Activated naive CD8-positive, alpha-beta T cell treated with anti-CD3 and anti-CD28 coated beads, Interleukin-2, amount 50 U/mL, for 24 hours (primary cell): ENCODE results near the gene LIME1.
"Not testable (repeated sequence)": the region's sequence is repeated elsewhere in the genome, so short reads cannot be mapped to it uniquely, and the experiment has no call there.

Source experiments
- ATAC-seq: fragments of 150-1000 bp; cut with Tn5 transposase; one replicate; pipeline ENCODE4 v1.10.0; 2021
- DNase-seq: peaks from one replicate; pipeline ENCODE4 v3.0.0; 2021
- H3K27ac Mint-ChIP-seq: one replicate; pipeline ENCODE4 v1.8.0; 2021; ENCODE audit warnings: mild to moderate bottlenecking, mixed read lengths
- H3K27me3 Mint-ChIP-seq: one replicate; pipeline ENCODE4 v1.8.0; 2021; ENCODE audit warnings: mixed read lengths
- H3K36me3 Mint-ChIP-seq: one replicate; pipeline ENCODE4 v1.8.0; 2021; ENCODE audit warnings: low read depth, mixed read lengths
- H3K4me1 Mint-ChIP-seq: one replicate; pipeline ENCODE4 v1.8.0; 2021; ENCODE audit warnings: mixed read lengths
- H3K4me3 Mint-ChIP-seq: one replicate; pipeline ENCODE4 v1.8.0; 2021; ENCODE audit warnings: mild to moderate bottlenecking, moderate library complexity, mixed read lengths
- H3K9me3 Mint-ChIP-seq: one replicate; pipeline ENCODE4 v1.8.0; 2021; ENCODE audit warnings: mixed read lengths

LIME1 gene

GRCh38 chr20:63714858-63715257 is 21.6 kb upstream of the LIME1 start:
- peaks cover 48% of the 10 kb centered on the region for H3K4me1 Mint-ChIP-seq
- no peaks in the 10 kb centered on the region for H3K27me3 Mint-ChIP-seq
- DNase-seq (no peak), ATAC-seq (no peak)
- H3K27ac Mint-ChIP-seq = no peak overlapping the region
- H3K9me3 Mint-ChIP-seq = peaks cover 11% of the 10 kb centered on the region
- H3K36me3 Mint-ChIP-seq = peaks cover 67% of the 10 kb centered on the region
- H3K4me3 Mint-ChIP-seq = no peak overlapping the region

GRCh38 chr20:63718996-63719395 is 17.5 kb upstream of the LIME1 start:
- no peak for ATAC-seq
- peak overlapping the region; percentile 6 for H3K27ac Mint-ChIP-seq
- H3K36me3 Mint-ChIP-seq = peaks cover 59% of the 10 kb centered on the region

DNA sequence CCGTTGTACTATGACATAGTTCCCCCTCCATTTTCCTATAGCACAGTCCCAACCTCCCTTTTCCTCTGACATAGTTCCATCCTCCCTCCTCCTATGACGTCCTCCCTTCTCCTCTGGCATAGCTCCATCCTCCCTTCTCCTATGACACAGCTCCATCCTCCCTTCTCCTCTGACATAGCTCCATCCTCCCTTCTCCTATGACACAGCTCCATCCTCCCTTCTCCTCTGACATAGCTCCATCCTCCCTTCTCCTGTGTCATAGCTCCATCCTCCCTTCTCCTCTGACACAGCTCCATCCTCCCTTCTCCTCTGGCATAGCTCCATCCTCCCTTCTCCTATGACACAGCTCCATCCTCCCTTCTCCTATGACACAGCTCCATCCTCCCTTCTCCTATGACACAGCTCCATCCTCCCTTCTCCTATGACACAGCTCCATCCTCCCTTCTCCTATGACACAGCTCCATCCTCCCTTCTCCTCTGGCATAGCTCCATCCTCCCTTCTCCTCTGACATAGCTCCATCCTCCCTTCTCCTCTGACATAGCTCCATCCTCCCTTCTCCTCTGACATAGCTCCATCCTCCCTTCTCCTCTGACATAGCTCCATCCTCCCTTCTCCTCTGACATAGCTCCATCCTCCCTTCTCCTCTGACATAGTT is 13.4 kb upstream of the LIME1 start:
- H3K27me3 Mint-ChIP-seq, DNase-seq, H3K27ac Mint-ChIP-seq, ATAC-seq, H3K4me3 Mint-ChIP-seq: not testable (repeated sequence)
- Mint-ChIP-seq H3K4me1 (peaks cover 27% of the 10 kb centered on the region), H3K36me3 (peaks cover 53% of the 10 kb centered on the region), H3K9me3 (peaks cover 15% of the 10 kb centered on the region)

More at GRCh38 chr20:63718996-63719395, 17.5 kb upstream of the LIME1 start:
- Mint-ChIP-seq H3K4me3 (no peak overlapping the region), H3K27me3 (no peaks in the 10 kb centered on the region), H3K9me3 (peaks cover 11% of the 10 kb centered on the region), H3K4me1 (peaks cover 34% of the 10 kb centered on the region)
- DNase-seq = no peak

DNA sequence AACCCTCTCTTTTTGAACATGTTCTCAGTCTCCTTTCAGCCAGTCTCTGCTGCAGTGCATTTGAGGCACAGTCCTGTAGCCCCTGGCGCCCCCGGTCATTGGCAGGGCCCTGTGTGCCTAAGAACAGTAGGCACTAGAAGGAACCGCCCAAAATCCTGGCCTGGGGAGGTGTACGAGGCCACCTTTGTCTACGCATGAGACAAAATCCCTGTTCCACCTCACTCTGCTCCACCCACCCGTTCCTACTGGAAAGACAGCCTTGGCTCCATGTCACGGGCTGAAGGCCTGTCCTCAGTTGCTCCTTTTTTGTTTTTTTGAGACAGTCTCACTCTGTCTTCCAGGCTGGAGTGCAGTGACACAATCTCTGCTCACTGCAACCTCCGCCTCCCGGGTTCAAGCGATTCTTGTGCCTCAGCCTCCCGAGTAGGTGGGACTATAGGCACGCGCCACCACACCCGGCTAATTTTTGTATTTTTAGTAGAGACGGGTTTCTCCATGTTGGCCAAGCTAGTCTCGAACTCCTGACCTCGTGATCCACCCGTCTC is 6.2 kb upstream of the LIME1 start:
- not testable (repeated sequence) for ATAC-seq, H3K4me3 Mint-ChIP-seq, H3K9me3 Mint-ChIP-seq, H3K27ac Mint-ChIP-seq, H3K27me3 Mint-ChIP-seq, DNase-seq
- Mint-ChIP-seq H3K36me3 (peaks cover 28% of the 10 kb centered on the region), H3K4me1 (peaks cover 11% of the 10 kb centered on the region)

GRCh38 chr20:63731410-63731809 is 5.1 kb upstream of the LIME1 start:
- no peak for ATAC-seq
- H3K4me3 Mint-ChIP-seq = no peak overlapping the region
- no peak for DNase-seq
- H3K27ac Mint-ChIP-seq = no peak overlapping the region
- no peaks in the 10 kb centered on the region for H3K27me3 Mint-ChIP-seq
- peaks cover 21% of the 10 kb centered on the region for H3K36me3 Mint-ChIP-seq
- H3K9me3 Mint-ChIP-seq = no peaks in the 10 kb centered on the region
- H3K4me1 Mint-ChIP-seq = peaks cover 17% of the 10 kb centered on the region

DNA sequence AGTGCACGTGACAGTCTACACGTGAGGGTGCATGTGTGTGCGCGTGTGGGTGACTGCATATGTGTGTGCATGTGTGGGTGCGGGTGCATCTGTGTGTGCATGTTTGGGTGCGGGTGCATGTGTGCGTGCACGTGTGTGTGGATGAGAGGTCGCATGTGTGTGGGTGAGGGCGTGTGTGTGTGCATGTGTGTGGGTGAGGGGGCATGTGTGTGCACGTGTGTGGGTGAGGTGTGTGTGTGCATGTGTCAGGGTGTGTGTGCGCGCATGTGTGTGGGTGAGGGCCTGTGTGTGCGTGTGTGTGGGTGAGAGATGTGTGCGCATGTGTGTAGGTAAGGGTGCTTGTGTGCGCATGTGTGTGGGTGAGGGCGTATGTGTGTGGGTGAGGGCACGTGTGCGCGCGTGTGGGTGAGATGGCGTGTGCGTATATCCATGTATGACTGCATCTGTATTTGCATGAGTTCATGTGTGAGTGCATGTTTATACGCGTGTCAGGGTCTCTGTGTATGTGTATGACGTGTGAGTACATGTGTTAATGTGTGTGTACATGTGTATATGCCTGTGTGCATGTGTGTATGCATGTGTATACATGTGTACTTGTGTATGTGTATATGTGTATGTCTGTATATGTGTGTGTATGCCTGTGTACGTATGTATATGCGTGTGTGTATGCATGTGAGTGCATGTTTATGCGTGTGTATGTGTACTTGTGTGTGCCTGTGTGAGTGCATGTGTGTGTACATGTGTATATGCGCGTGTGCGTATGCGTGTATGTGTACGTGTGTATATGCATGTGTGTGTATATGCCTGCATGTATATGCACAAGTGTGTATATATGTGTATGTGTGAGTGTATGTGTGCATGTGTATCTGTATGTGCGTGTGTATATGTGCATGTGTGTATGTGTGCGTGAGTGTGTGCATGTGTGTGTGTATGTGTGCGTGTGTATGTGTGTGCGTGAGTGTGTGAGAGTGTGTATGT is 4.1 kb upstream of the LIME1 start:
- ATAC-seq (no peak), DNase-seq (no peak)
- peaks cover 17% of the 10 kb centered on the region for H3K4me1 Mint-ChIP-seq
- no peaks in the 10 kb centered on the region for H3K9me3 Mint-ChIP-seq
- H3K4me3 Mint-ChIP-seq = no peak overlapping the region
- no peaks in the 10 kb centered on the region for H3K27me3 Mint-ChIP-seq
- H3K27ac Mint-ChIP-seq = no peak overlapping the region
- H3K36me3 Mint-ChIP-seq = peaks cover 14% of the 10 kb centered on the region

GRCh38 chr20:63733117-63733516 is 3.3 kb upstream of the LIME1 start:
- ATAC-seq (no peak), DNase-seq (no peak)
- Mint-ChIP-seq H3K9me3 (no peaks in the 10 kb centered on the region), H3K36me3 (peaks cover 10% of the 10 kb centered on the region), H3K4me3 (no peak overlapping the region), H3K4me1 (peaks cover 17% of the 10 kb centered on the region), H3K27ac (no peak overlapping the region), H3K27me3 (no peaks in the 10 kb centered on the region)

DNA sequence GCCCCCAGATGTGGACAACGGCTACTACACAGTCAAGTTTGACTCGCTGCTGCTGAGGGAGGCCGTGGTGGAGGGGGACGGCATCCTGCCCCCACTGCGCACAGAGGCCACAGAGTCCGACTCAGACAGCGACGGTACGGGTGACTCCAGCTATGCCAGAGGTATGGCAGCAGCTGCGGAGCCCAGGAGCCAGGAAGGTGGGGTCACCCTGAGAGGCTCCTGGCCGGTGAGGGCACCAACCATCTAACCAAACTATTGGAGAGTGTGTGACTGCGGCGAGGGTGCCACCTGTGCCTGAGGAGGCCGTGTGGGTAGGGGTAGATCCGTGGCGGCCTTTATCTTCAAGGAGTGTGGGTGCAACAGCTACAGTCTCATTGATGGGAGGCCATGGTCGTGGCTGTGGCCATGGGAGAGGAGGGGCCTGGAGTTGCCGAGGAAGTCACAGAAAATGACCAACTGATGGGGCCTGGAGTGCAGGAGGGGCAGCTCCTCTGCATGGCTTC is 2.8 kb upstream of the LIME1 start:
- DNase-seq = no peak
- H3K4me1 Mint-ChIP-seq = peaks cover 17% of the 10 kb centered on the region
- no peak overlapping the region for H3K27ac Mint-ChIP-seq
- no peak for ATAC-seq
- H3K36me3 Mint-ChIP-seq = peaks cover 6% of the 10 kb centered on the region
- H3K27me3 Mint-ChIP-seq = no peaks in the 10 kb centered on the region
- H3K9me3 Mint-ChIP-seq = no peaks in the 10 kb centered on the region
- H3K4me3 Mint-ChIP-seq = no peak overlapping the region

GRCh38 chr20:63734111-63734945 is 2.1 kb upstream of the LIME1 start:
- Mint-ChIP-seq H3K27me3 (no peaks in the 10 kb centered on the region), H3K9me3 (no peaks in the 10 kb centered on the region), H3K4me1 (peaks cover 17% of the 10 kb centered on the region), H3K27ac (no peak overlapping the region), H3K36me3 (peaks cover 4% of the 10 kb centered on the region), H3K4me3 (no peak overlapping the region)
- no peak for ATAC-seq
- no peak for DNase-seq

- H3K4me1 Mint-ChIP-seq = peaks cover 17% of the 10 kb centered on the region
- no peak for ATAC-seq
- H3K9me3 Mint-ChIP-seq = no peaks in the 10 kb centered on the region
- no peak overlapping the region for H3K27ac Mint-ChIP-seq
- H3K36me3 Mint-ChIP-seq = peaks cover 2% of the 10 kb centered on the region
- no peaks in the 10 kb centered on the region for H3K27me3 Mint-ChIP-seq
- H3K4me3 Mint-ChIP-seq = no peak overlapping the region
- DNase-seq = no peak
Measured at GRCh38 chr20:63734946-63735858, 1.3 kb upstream of the LIME1 start.

DNA sequence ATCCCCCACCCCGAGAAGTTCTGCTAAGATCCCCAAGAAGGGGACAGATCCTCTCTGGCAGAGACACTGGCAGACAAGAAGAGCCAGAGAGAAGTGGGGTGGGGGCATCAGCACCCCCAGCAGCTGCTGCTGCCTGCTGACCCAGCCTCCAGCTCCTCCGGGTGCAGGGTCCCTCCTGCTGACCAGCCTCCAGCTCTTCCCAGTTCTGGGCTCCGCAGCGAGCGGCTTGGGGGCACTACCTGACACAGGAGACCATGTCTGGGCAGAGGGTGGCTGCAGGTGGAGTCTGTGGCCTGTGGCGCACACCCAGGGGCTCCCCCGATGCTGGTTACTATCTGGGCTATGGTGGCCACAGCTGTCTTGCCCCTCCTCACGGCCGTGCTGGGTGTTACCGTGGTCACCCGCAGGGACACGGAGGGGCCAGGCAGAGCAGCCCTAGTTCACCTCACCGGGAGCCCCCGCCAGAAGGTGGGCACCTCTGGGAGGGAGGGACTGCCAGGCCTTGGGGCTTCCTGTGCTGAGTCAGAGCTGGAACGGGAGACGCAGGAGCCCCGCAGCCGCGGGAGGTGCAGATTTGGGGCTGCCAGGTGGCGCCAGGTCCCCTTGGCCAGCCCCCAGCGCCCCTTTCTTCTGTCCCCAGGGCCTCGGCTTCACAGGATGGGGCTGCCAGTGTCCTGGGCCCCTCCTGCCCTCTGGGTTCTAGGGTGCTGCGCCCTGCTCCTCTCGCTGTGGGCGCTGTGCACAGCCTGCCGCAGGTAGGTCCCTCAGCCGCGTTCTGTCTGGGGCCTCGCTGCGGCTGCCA is 630 bp downstream of the LIME1 start:
- Mint-ChIP-seq H3K27me3 (no peaks in the 10 kb centered on the region), H3K36me3 (no peaks in the 10 kb centered on the region), H3K4me1 (peaks cover 17% of the 10 kb centered on the region), H3K9me3 (no peaks in the 10 kb centered on the region), H3K27ac (peak overlapping the region; percentile 68), H3K4me3 (peak overlapping the region; percentile 32)
- DNase-seq (peak; percentile 59), ATAC-seq (peak; percentile 23)

GRCh38 chr20:63737695-63737944 is 1.2 kb downstream of the LIME1 start:
- ATAC-seq = no peak
- Mint-ChIP-seq H3K4me3 (no peak overlapping the region), H3K27ac (no peak overlapping the region)

More at GRCh38 chr20:63737695-63737944, 1.2 kb downstream of the LIME1 start:
- H3K27me3 Mint-ChIP-seq = no peaks in the 10 kb centered on the region
- no peak for DNase-seq
- peaks cover 17% of the 10 kb centered on the region for H3K4me1 Mint-ChIP-seq
- no peaks in the 10 kb centered on the region for H3K9me3 Mint-ChIP-seq
- H3K36me3 Mint-ChIP-seq = no peaks in the 10 kb centered on the region
